Measurements from ENCODE around the gene TPT1. TPM values are rescaled to one million over a fixed set of nuclear protein-coding genes. Genes with fewer than 3 reads are reported as not detected.

Gene TPT1
- polyA plus RNA-seq, 1 donor: 8,360 TPM

- no peak for DNase-seq (ENCODE audit: low read depth)
These were observed 6.7 kb downstream of the TPT1 start for GRCh38 chr13:45333977-45334922.

- DNase-seq (ENCODE audit: low read depth): no peak
These were observed 7.6 kb downstream of the TPT1 start for GRCh38 chr13:45333251-45333976.

GRCh38 chr13:45332831-45333219 is 8.2 kb downstream of the TPT1 start:
- DNase-seq (ENCODE audit: low read depth): no peak

- DNase-seq (ENCODE audit: low read depth): no peak
These were observed 8.8 kb downstream of the TPT1 start for GRCh38 chr13:45332036-45332830.

- no peak for DNase-seq (ENCODE audit: low read depth)
These were observed 9.3 kb downstream of the TPT1 start for GRCh38 chr13:45331692-45332035.

GRCh38 chr13:45331123-45331619 is 9.8 kb downstream of the TPT1 start:
- no peak for DNase-seq (ENCODE audit: low read depth)

- DNase-seq (ENCODE audit: low read depth): no peak
These were observed 12.3 kb downstream of the TPT1 start for GRCh38 chr13:45328661-45329111.

GRCh38 chr13:45327253-45327955 is 13.6 kb downstream of the TPT1 start:
- no peak for DNase-seq (ENCODE audit: low read depth)

GRCh38 chr13:45325806-45326205 is 15.2 kb downstream of the TPT1 start:
- DNase-seq (ENCODE audit: low read depth): no peak

- no peak for DNase-seq (ENCODE audit: low read depth)
These were observed 19.9 kb downstream of the TPT1 start for GRCh38 chr13:45320876-45321629.

GRCh38 chr13:45316996-45317395 is 24.0 kb downstream of the TPT1 start:
- no peak for DNase-seq (ENCODE audit: low read depth)

- no peak for DNase-seq (ENCODE audit: low read depth)
These were observed 24.6 kb downstream of the TPT1 start for GRCh38 chr13:45316338-45316737.

GRCh38 chr13:45315520-45316167 is 25.3 kb downstream of the TPT1 start:
- no peak for DNase-seq (ENCODE audit: low read depth)

- DNase-seq (ENCODE audit: low read depth): no peak
These were observed 26.2 kb downstream of the TPT1 start for GRCh38 chr13:45314822-45315221.

GRCh38 chr13:45310341-45311131 is 30.4 kb downstream of the TPT1 start:
- no peak for DNase-seq (ENCODE audit: low read depth)

- DNase-seq (ENCODE audit: low read depth): no peak
These were observed 34.0 kb downstream of the TPT1 start for GRCh38 chr13:45306966-45307365.

- DNase-seq (ENCODE audit: low read depth): no peak
These were observed 35.9 kb downstream of the TPT1 start for GRCh38 chr13:45305079-45305478.

GRCh38 chr13:45303866-45304265 is 37.1 kb downstream of the TPT1 start:
- DNase-seq (ENCODE audit: low read depth): no peak

GRCh38 chr13:45303026-45303425 is 38.0 kb downstream of the TPT1 start:
- DNase-seq (ENCODE audit: low read depth): no peak

Data from forelimb muscle (tissue), 1 donor.